ENCODE results near the gene CCL17.
"Not testable (repeated sequence)": the region's sequence is repeated elsewhere in the genome, so short reads cannot be mapped to it uniquely, and the experiment has no call there.

The CCL17 gene

GRCh38 chr16:57435838-57436237 lies 31.3 kb downstream of the CCL17 start:
- DNase-seq, result no peak

GRCh38 chr16:57439947-57440346 lies 35.4 kb downstream of the CCL17 start:
- DNase-seq, result not testable (repeated sequence)

GRCh38 chr16:57440551-57440950 lies 36.0 kb downstream of the CCL17 start:
- not testable (repeated sequence) for DNase-seq

- DNase-seq, result no peak
Observed at GRCh38 chr16:57444711-57445110, 40.1 kb downstream of the CCL17 start.

- DNase-seq, result no peak
Observed at GRCh38 chr16:57445510-57445909, 40.9 kb downstream of the CCL17 start.

- DNase-seq, result peak; percentile 58
Observed at GRCh38 chr16:57446531-57447185, 42.1 kb downstream of the CCL17 start.

- DNase-seq, result peak; percentile 88
Observed at GRCh38 chr16:57447186-57447962, 42.8 kb downstream of the CCL17 start, which contains the start of the genes CIAPIN1 and COQ9. Gene CIAPIN1, minus strand, starts transcription at chr16:57447385. Its CDS starts 6,457 bp downstream, at chr16:57440928. Gene COQ9, plus strand, starts transcription at chr16:57447479. Its CDS starts 27 bp downstream, at chr16:57447506.

- DNase-seq, result no peak
Observed at GRCh38 chr16:57452021-57452420, 47.5 kb downstream of the CCL17 start.

GRCh38 chr16:57462209-57462977 lies 57.8 kb downstream of the CCL17 start, which contains the start of gene POLR2C:
Gene POLR2C, plus strand, starts transcription at chr16:57462679. Its CDS starts 46 bp downstream, at chr16:57462725.
- DNase-seq, result peak; percentile 78

- DNase-seq, result no peak
Observed at GRCh38 chr16:57462978-57463362, 58.4 kb downstream of the CCL17 start.

- DNase-seq, result no peak
Observed at GRCh38 chr16:57464523-57464922, 60.0 kb downstream of the CCL17 start.
